HG03064 (cell line): Measurements from ENCODE around the gene BUD31.
A peak's percentile ranks its signal among the peaks of the same experiment; 100 is the strongest.
"Not testable (repeated sequence)": the region's sequence is repeated elsewhere in the genome, so short reads cannot be mapped to it uniquely, and the experiment has no call there.

Source experiments
- ATAC-seq: cut with Tn5 transposase; IDR thresholded peaks from one replicate; pipeline ENCODE4 v1.9.1; 2021; ENCODE audit warnings: low read depth; ENCODE audit not compliant: unreplicated experiment

The BUD31 gene

DNA sequence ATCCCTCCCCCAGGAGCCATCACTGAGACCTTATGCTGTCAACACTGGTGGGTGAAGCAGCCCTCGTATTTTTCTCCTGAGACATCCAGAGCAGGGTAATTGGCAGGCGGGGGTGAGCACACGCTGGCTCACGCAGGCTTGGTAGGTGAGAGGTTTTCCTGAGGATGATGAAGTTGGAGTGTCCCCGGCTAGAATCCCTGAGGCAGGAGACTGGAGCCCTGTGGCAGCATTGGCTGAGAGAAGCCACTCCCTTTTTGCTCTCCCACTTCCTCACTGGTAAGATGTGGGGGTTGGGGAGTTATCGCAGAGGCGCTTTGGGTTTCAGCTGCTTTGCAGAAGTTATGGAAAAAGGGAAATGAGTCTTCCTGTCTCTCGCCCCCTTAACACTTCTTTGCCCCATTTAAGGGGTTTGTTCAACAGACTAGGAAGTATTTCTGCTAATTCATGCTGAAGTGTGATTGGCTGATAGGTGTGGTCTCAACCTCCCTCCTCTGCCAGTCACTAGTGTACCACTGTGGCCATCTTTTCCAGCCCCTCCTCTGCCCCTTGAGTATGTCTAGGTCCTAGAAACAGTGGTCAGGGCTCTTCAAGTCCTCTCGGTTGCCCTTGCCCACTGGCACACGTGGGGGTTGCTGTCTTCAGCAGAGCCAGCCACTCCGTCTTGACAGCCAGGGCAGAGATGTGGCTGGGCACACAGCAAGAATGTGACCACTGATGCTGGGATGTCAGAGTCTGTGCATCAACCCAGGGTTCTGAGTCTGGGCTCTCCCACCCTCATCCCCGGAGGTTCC is 28.5 kb upstream of the BUD31 start:
- peak; percentile 34 for ATAC-seq

DNA sequence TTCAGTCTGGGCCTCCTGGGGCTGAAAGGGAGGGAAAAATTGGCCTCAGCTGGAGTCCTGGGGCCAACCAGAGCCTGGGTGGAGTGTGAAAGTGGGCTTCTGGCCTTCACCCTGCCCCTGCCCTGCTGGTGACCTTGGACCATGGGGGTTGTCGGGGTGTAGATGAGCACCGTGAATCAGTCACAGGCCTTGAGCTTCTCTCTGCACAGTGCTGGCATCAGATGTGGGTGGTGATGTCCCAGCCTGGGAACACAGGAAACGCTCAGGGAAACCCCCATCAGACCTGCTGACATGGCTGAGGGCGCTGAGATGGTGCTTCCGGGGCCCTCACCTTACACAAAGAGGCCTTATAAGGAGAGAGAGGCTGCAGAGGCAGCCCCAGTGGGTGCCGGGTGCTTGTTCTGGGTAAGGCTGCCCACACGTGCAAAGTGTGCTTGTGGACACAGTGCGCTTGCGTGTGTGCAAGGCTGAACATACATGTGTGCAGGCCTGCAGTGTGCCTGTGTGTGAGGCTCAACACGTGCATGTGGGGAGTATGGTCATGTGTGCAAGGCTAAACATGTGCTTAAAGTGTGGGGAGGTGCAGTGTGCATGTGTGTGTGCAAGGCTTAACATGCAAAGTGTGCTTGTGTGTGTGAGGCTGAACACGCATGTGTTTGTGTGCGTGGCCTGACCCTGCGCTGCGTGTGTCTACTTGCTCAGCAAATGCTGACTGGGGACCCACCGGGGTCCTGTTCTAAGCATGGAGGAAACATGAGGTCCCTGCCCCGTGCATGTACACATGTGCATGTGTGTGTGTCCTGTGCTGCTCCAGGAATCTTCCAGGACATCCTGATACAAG is 27.7 kb upstream of the BUD31 start:
- peak; percentile 71 for ATAC-seq

GRCh38 chr7:99381664-99382075 is 27.1 kb upstream of the BUD31 start:
- ATAC-seq = no peak

DNA sequence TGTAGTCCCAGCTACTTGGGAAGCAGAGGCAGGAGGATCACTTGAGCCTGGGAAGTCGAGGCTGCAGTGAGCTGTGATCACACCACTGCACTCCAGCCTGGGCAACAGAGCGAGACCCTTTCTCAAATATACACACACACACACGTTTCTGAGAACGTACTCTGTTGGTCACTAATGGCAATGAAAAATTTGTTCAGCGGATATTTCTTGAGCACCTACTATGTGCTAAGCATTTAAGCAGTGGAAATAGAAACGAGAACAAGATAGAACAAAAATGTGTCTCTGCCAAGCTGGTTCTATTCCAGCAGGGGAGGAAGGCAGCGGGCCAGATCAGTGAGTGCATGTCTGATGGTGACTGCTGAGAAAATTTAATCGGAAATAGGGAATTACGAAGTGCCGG is 25.6 kb upstream of the BUD31 start:
- no peak for ATAC-seq

GRCh38 chr7:99383791-99384370 is 24.9 kb upstream of the BUD31 start:
- no peak for ATAC-seq

- no peak for ATAC-seq
These were observed 24.2 kb upstream of the BUD31 start for GRCh38 chr7:99384523-99384922.

DNA sequence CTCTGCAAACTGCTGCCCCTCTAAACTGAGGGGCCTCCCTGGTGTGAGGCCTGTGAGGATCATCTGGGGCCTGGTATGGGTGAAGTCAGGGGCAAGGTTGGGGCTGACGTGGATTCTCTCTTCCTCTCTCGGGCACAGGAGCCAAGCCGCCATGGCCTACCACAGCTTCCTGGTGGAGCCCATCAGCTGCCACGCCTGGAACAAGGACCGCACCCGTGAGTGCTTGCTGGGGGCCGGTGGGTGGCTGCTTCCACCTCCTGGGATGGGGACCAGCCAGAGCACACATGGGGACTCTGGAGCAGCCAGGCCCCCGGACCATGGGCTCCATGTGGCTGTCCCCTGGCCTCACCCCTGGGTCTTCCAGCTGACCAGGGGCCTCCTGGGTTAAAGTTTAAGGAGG is 23.2 kb upstream of the BUD31 start:
- no peak for ATAC-seq

DNA sequence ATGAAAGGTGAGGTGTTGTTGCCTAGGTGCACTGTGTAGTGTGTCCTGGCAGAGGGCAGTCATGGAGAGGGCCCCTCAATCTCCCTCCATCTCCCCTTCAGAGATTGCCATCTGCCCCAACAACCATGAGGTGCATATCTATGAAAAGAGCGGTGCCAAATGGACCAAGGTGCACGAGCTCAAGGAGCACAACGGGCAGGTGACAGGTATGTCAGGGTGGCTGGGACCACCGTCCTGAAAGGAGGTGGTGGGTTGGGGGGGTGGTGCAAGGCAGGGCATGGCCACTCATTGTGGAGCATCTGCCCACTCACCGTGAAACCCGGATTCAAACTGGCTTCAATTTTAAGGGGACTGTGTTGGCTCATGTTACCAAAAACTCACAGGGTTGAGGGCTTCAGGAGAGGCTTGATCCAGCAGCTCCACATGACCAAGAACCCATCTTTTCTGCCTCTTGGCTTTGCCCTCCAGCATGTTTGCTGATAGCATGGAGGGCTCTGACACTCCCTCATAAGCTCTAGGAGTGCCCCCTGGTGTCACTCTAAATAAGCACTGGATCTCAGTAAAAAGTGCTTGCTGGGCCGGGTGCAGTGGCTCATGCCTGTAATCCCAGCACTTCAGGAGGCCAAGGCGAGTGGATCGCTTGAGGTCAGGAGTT is 22.1 kb upstream of the BUD31 start:
- no peak for ATAC-seq

DNA sequence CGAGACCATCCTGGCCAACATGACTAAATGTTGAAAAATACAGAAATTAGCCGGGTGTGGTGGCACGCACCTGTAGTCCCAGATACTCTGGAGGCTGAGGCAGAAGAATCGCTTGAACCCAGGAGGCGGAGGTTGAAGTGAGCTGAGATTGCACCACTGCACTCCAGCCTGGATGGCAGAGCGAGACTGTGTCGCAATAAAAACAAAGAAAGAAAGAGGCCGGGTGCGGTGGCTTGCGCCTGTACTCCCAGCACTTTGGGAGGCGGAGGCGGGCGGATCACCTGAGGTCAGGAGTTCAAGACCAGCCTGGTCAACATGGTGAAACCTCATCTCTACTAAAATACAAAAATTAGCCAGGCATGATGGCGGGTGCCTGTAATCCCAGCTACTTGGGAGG is 21.5 kb upstream of the BUD31 start:
- ATAC-seq = not testable (repeated sequence)

DNA sequence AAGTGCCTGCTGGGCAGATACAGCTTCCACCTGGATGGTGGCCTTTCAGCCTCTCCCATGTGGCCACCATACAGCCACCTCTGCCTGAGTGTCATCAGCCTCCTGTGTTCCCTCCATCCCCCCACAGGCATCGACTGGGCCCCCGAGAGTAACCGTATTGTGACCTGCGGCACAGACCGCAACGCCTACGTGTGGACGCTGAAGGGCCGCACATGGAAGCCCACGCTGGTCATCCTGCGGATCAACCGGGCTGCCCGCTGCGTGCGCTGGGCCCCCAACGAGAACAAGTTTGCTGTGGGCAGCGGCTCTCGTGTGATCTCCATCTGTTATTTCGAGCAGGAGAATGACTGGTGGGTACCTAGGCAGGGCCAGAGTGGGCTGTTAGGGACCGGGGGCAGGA is 20.9 kb upstream of the BUD31 start:
- ATAC-seq = no peak

DNA sequence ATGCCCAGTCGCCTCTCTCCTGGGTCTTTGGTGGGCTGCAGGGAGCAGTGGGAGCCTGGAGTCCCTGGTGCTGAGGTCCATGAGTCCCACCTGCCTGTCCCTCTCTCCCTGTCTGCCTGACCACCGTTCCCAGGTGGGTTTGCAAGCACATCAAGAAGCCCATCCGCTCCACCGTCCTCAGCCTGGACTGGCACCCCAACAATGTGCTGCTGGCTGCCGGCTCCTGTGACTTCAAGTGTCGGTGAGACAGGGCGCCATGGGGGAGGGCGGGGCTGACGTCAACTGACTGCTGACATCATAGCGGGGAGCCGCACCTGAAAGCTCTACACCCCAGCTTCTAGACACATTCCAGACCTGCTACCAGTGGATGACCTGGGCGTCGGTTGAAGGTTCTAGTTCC is 19.0 kb upstream of the BUD31 start:
- no peak for ATAC-seq

GRCh38 chr7:99390941-99391602 is 17.7 kb upstream of the BUD31 start:
- ATAC-seq = no peak

- no peak for ATAC-seq
These were observed 16.7 kb upstream of the BUD31 start for GRCh38 chr7:99392046-99392445.

DNA sequence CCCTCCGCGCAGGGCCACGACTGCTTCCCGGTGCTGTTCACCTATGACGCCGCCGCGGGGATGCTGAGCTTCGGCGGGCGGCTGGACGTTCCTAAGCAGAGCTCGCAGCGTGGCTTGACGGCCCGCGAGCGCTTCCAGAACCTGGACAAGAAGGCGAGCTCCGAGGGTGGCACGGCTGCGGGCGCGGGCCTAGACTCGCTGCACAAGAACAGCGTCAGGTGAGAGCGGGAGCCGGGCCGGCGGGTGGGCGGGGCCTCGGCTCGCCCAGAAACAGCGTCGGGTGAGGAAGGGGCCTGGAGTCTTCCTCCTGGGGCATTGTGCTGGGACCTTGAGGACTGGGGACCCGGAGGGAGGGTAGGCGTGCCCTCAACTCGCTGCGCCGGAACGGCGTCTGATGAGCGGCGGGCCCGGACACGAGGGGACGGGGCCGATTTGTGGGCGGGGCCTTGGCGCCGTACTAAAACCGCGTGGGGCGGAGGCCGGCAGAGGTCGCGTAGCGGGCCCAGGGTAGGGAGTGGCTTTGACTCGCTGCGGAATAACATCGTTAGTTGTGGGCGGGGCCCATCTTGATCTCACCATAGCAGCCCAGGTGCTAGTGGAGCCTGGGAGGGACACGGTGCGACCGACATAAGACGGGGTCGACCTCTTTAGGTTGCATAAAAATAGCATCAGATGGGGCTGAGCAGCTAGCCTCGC is 16.0 kb upstream of the BUD31 start:
- peak; percentile 52 for ATAC-seq

GRCh38 chr7:99393355-99394187 is 15.2 kb upstream of the BUD31 start:
- ATAC-seq = no peak

- ATAC-seq = no peak
These were observed 14.6 kb upstream of the BUD31 start for GRCh38 chr7:99394188-99394502.

DNA sequence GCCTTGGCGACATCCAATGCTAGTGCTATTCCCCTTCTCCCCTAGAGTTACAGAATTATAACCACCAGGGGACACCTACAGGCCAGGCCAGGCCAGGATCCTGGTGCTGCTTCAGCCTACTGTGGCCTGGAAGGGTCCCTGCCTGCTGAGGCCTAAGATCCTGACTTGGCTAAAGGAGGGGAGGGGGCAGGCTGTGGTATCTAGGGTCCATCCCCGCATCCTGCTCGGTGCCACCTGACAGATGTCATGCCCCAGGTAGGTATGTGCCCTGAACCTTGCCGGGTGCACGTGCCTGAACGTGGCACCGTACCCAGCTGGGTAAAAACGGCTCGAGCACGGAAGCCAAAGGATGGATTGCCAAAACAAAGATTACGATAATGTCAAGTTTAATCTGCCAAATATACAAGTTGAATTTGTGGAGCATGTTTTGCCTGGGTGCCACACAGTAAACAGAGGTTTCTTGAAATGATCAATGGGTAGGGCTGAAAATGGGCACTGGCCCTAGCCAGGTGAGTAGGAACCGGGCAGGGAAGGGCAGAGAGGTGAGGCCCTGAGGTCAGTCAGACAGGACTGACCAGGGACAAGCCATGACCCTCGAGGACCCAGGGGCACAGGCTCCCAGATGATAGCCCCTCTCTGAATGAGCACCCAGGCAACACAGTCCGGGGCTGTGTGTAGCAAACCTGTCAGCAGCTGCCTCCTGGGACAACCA is 13.0 kb upstream of the BUD31 start:
- ATAC-seq = no peak

DNA sequence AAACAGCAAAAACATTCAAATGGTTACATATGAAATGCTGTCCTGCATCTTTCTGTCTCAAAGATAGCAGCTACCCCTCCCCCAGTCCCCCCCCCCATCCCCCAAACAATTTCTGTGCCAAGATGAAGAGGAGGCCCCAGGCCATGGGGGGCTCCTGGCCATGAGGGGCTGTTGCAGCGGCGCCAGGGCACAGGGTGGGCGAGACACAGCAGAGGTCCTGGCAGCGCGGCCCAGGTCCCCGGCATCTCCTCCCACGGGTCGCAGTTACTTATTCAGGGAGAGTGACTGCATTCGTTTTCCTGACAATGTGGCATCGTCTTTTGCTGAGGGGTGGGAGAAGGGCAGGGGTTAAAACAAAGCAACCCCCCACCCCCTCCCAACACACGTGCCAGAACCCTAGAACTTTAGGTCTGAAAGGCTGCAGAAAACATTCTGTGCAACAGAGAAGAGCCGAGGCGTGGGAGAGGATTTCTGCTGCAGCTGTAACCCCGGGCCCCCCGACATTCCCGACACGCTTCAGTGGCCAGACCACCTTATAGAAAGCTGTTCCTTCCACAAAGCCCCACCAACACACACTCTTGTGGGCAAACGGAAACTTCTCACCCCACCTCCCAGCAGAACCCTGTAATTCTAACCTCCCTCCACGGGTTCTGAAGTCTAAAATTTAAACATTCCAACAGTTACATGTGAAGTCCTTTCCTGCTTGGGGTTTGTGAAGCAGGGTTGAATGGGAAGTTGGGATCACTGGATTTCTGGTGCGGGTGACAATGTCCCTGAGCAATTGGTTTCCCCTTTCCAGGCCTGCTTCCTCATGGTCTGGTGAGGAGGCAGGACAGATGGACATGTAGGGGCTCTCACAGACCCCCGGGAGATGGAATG is 12.1 kb upstream of the BUD31 start:
- ATAC-seq = no peak
